Measurements from ENCODE around the gene PHLDA1.
"Not testable (repeated sequence)": the region's sequence is repeated elsewhere in the genome, so short reads cannot be mapped to it uniquely, and the experiment has no call there.

PHLDA1 gene

GRCh38 chr12:75984577-75985182 is 46.9 kb downstream of the PHLDA1 start:
- DNase-seq: no peak

GRCh38 chr12:75983851-75984250 is 47.7 kb downstream of the PHLDA1 start:
- DNase-seq: not testable (repeated sequence)

- no peak for DNase-seq
These were observed 48.5 kb downstream of the PHLDA1 start for GRCh38 chr12:75982979-75983660.

- no peak for DNase-seq
These were observed 49.4 kb downstream of the PHLDA1 start for GRCh38 chr12:75982169-75982564.

GRCh38 chr12:75981247-75982168 is 50.1 kb downstream of the PHLDA1 start:
- no peak for DNase-seq

GRCh38 chr12:75979181-75979580 is 52.4 kb downstream of the PHLDA1 start:
- no peak for DNase-seq

- DNase-seq: no peak
These were observed 52.9 kb downstream of the PHLDA1 start for GRCh38 chr12:75978677-75979076.

- no peak for DNase-seq
These were observed 53.5 kb downstream of the PHLDA1 start for GRCh38 chr12:75977952-75978671.

- no peak for DNase-seq
These were observed 54.0 kb downstream of the PHLDA1 start for GRCh38 chr12:75977590-75977951.

GRCh38 chr12:75976913-75977312 is 54.7 kb downstream of the PHLDA1 start:
- DNase-seq: no peak

GRCh38 chr12:75976113-75976512 is 55.5 kb downstream of the PHLDA1 start:
- DNase-seq: no peak

- DNase-seq: no peak
These were observed 55.9 kb downstream of the PHLDA1 start for GRCh38 chr12:75975702-75976101.

Data from NCI-H1092 (cell line).